Neural cell (in vitro differentiated cells): ENCODE results near the gene SH3PXD2B.

Experiments
- CTCF ChIP-seq: fragments of 450-650 bp; IDR thresholded peaks from 2 replicates; pipeline ENCODE4 v1.5.1; 2014; ENCODE audit warnings: antibody characterized with exemption, mild to moderate bottlenecking, moderate library complexity; ENCODE audit not compliant: poor library complexity, severe bottlenecking
- EP300 ChIP-seq: fragments of 450-650 bp; conservative IDR thresholded peaks from 2 replicates; pipeline ENCODE4 v1.6.1; 2014; ENCODE audit warnings: antibody characterized with exemption, mild to moderate bottlenecking, moderate library complexity; ENCODE audit not compliant: poor library complexity, severe bottlenecking
- EZH2 ChIP-seq: fragments of 200-600, 300-800 bp; shearing (Covaris generic), sonication (generic); IDR thresholded peaks from 2 replicates; pipeline ENCODE4 v1.6.1; 2014; ENCODE audit warnings: antibody characterized with exemption, low read length, borderline replicate concordance, mild to moderate bottlenecking; ENCODE audit not compliant: insufficient read depth, poor library complexity, severe bottlenecking
- MXI1 ChIP-seq: fragments of 450-650 bp; conservative IDR thresholded peaks from 2 replicates; pipeline ENCODE4 v1.6.1; 2014; ENCODE audit warnings: antibody characterized with exemption, mild to moderate bottlenecking; ENCODE audit not compliant: poor library complexity, severe bottlenecking
- POLR2AphosphoS5 ChIP-seq: IDR thresholded peaks from 2 replicates; pipeline ENCODE4 v1.6.1; 2012
- RAD21 ChIP-seq: fragments of 450-650 bp; conservative IDR thresholded peaks from 2 replicates; pipeline ENCODE4 v1.6.1; 2014; ENCODE audit warnings: antibody characterized with exemption, mild to moderate bottlenecking, moderate library complexity
- REST ChIP-seq: IDR thresholded peaks from 2 replicates; pipeline ENCODE4 v1.6.1; 2012; ENCODE audit warnings: borderline replicate concordance
- SMC3 ChIP-seq: fragments of 450-650 bp; conservative IDR thresholded peaks from 2 replicates; pipeline ENCODE4 v1.6.1; 2014; ENCODE audit warnings: antibody characterized with exemption, mild to moderate bottlenecking, moderate library complexity; ENCODE audit not compliant: poor library complexity
- TAF1 ChIP-seq: IDR thresholded peaks from 2 replicates; pipeline ENCODE4 v1.6.1; 2012; ENCODE audit warnings: low read depth

- no peak for TF ChIP-seq CTCF
- TF ChIP-seq RAD21: no peak
- no peak for TF ChIP-seq EP300
- no peak for TF ChIP-seq MXI1
- no peak for TF ChIP-seq SMC3
- no peak for TF ChIP-seq EZH2
- TF ChIP-seq POLR2AphosphoS5: no peak
- no peak for TF ChIP-seq REST
- TF ChIP-seq TAF1: no peak
Observed at GRCh38 chr5:172303162-172303561, 151.2 kb downstream of the SH3PXD2B start.
